ENCODE data around the gene TMIE. TPM values are rescaled to one million over a fixed set of nuclear protein-coding genes. Genes with fewer than 3 reads are reported as not detected.
A peak's percentile ranks its signal among the peaks of the same experiment; 100 is the strongest.

Gene TMIE
- not detected in 2 replicates for total RNA-seq (2011; cell fraction: chromatin; rRNA removed; ENCODE audit: low replicate concordance)
- not detected in 2 replicates for total RNA-seq (2011; cell fraction: nucleolus; rRNA removed)
- total RNA-seq (2011; cell fraction: nucleoplasm; rRNA removed), result not detected in 2 replicates
- total RNA-seq (2014; rRNA removed) (not detected in 2 replicates), total RNA-seq (2014; rRNA removed; fragmentation: Illumina TruSeq; extraction: Trizol) (not detected in 2 replicates), total RNA-seq (2015; rRNA removed; fragmentation: Illumina TruSeq; extraction: Trizol) (not detected in 2 replicates), total RNA-seq (2021) (not detected in 2 replicates), polyA plus RNA-seq (2011; rRNA removed) (not detected in 2 replicates), polyA plus RNA-seq (2014; fragmentation: Illumina TruSeq; extraction: Trizol) (not detected in 2 replicates), polyA plus RNA-seq (2014; fragmentation: Nextera tagmentation; extraction: Ambion mirVana) (not detected), polyA plus RNA-seq (2014; rRNA removed) (not detected in 2 replicates), polyA minus RNA-seq (2011; rRNA and poly(A)+ RNA removed) (not detected in 2 replicates), Bru-seq, nascent RNA (percentile 10 among the genes with signal in this experiment), BruChase-seq, experiment 1, labeled RNA remaining after a 2-hour chase (percentile 6 among the genes with signal in this experiment), BruChase-seq, experiment 2, labeled RNA remaining after a 6-hour chase (percentile 6 among the genes with signal in this experiment)
- polyA plus RNA-seq (2011; cell fraction: cytosol; rRNA removed), result not detected in 2 replicates
- polyA plus RNA-seq (2011; cell fraction: nucleus; rRNA removed), result not detected in 2 replicates
- 0.50 TPM in 1 of 2 replicates, not detected in the other for polyA plus RNA-seq (2012)
- not detected in 2 replicates for polyA minus RNA-seq (2011; cell fraction: cytosol; rRNA and poly(A)+ RNA removed)
- polyA minus RNA-seq (2011; cell fraction: nucleus; rRNA and poly(A)+ RNA removed), result not detected in 2 replicates
- long read RNA-seq, experiment 1, result 0 reads
- long read RNA-seq, experiment 2, result 0 reads
- long read RNA-seq, experiment 3, result 0 reads

DNA sequence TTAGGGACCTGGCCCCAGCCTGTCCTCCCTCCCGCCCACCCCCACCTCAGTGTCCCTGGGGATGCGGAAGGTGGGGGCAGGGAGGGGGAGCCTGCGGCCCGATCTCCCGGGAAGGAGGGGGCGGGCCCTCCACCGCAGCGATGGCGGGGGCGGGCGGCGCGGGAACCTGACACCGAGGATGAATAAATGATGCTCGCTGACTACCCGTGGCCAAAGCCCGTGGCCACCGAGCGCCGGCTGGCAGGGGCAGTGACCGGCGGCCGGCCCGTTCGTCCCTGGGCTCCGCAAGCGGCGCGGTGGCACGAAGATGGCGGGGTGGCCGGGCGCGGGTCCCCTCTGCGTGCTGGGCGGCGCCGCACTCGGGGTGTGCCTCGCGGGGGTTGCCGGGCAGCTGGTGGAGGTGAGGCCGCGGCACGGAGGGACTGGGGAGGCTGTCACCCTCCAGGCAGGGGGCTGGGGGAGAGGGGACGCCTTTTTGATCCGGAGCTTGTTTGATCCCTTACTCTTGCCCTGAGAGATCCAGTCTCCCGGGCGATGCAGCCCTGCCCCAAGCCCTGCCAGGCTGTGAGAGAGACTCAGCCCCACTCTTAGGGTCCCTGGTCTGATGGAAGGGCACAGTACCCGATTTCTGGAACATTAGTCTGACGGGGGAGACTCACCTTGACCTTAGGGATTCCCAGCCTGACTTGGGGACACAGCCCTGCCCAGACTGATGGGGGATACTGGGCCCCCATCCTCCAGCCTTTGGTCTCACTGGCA lies at the start of gene TMIE:
Gene TMIE, plus strand, starts transcription at position 212 of the 759 bp plus-strand sequence. Its CDS starts 96 bp downstream, at position 308.
- in situ Hi-C loops (cut with MboI) (no loop called here), intact Hi-C loops (cut with micrococcal nuclease) (loop anchor here (10.0 kb wide), 2 partner anchors 293 to 673 kb away; no protein-coding TSS in a partner anchor)
- H3K79me2 ChIP-seq (ENCODE audit: control insufficient read depth, insufficient read depth, low read length), result no peaks in the 10 kb centered on the region
- 0 out of 2 replicates have a peak, but pooled peaks have one; percentile 26 for TF ChIP-seq ZNF24 (IDR thresholded peaks at IDR 0.05)
- TF ChIP-seq CHD2 (IDR thresholded peaks at IDR 0.05; ENCODE audit: low read depth, low read length), result no peak
- peak; percentile 30 for TF ChIP-seq EGR1 (conservative IDR thresholded peaks at IDR 0.05)
- ATAC-seq, result no peak
- H2AFZ ChIP-seq (ENCODE audit: low read depth, low read length), result no peak within 1 kb of the TSS
- 1% methylated on average over 29 of the region's 51 CpGs for WGBS (ENCODE audit: insufficient coverage, low coverage, missing lambda C conversion rate)
- peaks cover 0 to 8% of the 10 kb centered on the region in 2 experiments; a peak in 2 of 5 replicates for H3K4me1 ChIP-seq (replicated peaks in 1 of 2; ENCODE audit: control insufficient read depth in 2 of 2, insufficient read depth in 2 of 2, low read length in 2 of 2)
- H3K27ac ChIP-seq (ENCODE audit: extremely low read depth, low read depth, low read length), result no peak within 1 kb of the TSS
- H3K9me1 ChIP-seq (ENCODE audit: control insufficient read depth, insufficient read depth, low read length), result no peaks in the 10 kb centered on the region
- no peak for FAIRE-seq
- no peak within 1 kb of the TSS for H3K9ac ChIP-seq (ENCODE audit: insufficient read depth in 1 of 2, low read depth in 2 of 2, low read length in 2 of 2)
- H3K4me3 ChIP-seq, result no peak within 1 kb of the TSS
- H3K36me3 ChIP-seq (ENCODE audit: control insufficient read depth, insufficient read depth, low read length), result no peaks in the 10 kb centered on the region
- H3K27me3 ChIP-seq (ENCODE audit: control insufficient read depth in 2 of 2, insufficient read depth in 2 of 2, low read length in 2 of 2), result peaks cover 6 to 46% of the 10 kb centered on the region in 2 experiments
- no peaks in the 10 kb centered on the region for H3K9me3 ChIP-seq (replicated peaks; ENCODE audit: control insufficient read depth, insufficient read depth, low read depth, low read length)
- ChIA-PET CTCF (ENCODE audit: low intra/inter-chr PET ratio) (no interaction called here), POLR2A (interaction anchor here (1.0 kb wide), 1 partner anchor 9 kb away, joined by 6 read pairs; no protein-coding TSS in a partner anchor)
- peaks cover 24% of the 10 kb centered on the region for H4K20me1 ChIP-seq (replicated peaks; ENCODE audit: control insufficient read depth, insufficient read depth, low read length)
- no peak within 1 kb of the TSS for H3K4me2 ChIP-seq (ENCODE audit: insufficient read depth, low read length)
- no TSS peak for BruUV-seq (replicated peaks)
- DNase-seq (ENCODE audit: extremely low read depth in 1 of 4, low spot score in 3 of 4), result peak in 2 of 4 experiments; percentile 72 to 74

All from K562 (cell line).